Neural cell (in vitro differentiated cells): ENCODE data around the gene LYAR. TPM values are rescaled to one million over a fixed set of nuclear protein-coding genes. Genes with fewer than 3 reads are reported as not detected.

Experiments used
- H2AFZ ChIP-seq: fragments of 200-600, 300-800 bp; sonication (generic), shearing (Covaris generic); 2 replicates; pipeline ENCODE4 v1.6.0; 2014; ENCODE audit warnings: low read depth, mild to moderate bottlenecking, antibody characterized with exemption, low read length, moderate library complexity
- H3F3A ChIP-seq: fragments of 200-600 bp; shearing (Covaris generic); 2 replicates; pipeline ENCODE4 v1.6.1; 2016; ENCODE audit warnings: mild to moderate bottlenecking, moderate library complexity, mixed read lengths, antibody characterized with exemption, low read length; ENCODE audit not compliant: insufficient read depth, poor library complexity, severe bottlenecking
- H3K27ac ChIP-seq: fragments of 200-600, 300-800 bp; sonication (generic), shearing (Covaris generic); 2 replicates; pipeline ENCODE4 v1.5.1; 2014; ENCODE audit warnings: mild to moderate bottlenecking, low read length, moderate library complexity
- H3K27me3 ChIP-seq: fragments of 300-800, 200-600 bp; sonication (generic), shearing (Covaris generic); 2 replicates; pipeline ENCODE4 v1.6.0; 2014; ENCODE audit warnings: mild to moderate bottlenecking, low read depth, low read length, moderate library complexity; ENCODE audit not compliant: insufficient read depth
- H3K36me3 ChIP-seq: fragments of 300-800, 200-600 bp; sonication (generic), shearing (Covaris generic); 2 replicates; pipeline ENCODE4 v1.5.1; 2014; ENCODE audit warnings: mild to moderate bottlenecking, antibody characterized with exemption, low read length, moderate library complexity; ENCODE audit not compliant: insufficient read depth
- H3K4me2 ChIP-seq: fragments of 300-800, 200-600 bp; sonication (generic), shearing (Covaris generic); 2 replicates; pipeline ENCODE4 v1.6.0; 2014; ENCODE audit warnings: mild to moderate bottlenecking, low read length
- H3K4me3 ChIP-seq: fragments of 300-800, 200-600 bp; sonication (generic), shearing (Covaris generic); 2 replicates; pipeline ENCODE4 v1.5.1; 2014; ENCODE audit warnings: mild to moderate bottlenecking, low read length, moderate library complexity
- H3K79me2 ChIP-seq: fragments of 200-600 bp; shearing (Covaris generic); replicated peaks from 2 replicates; pipeline ENCODE4 v1.6.0; 2014; ENCODE audit warnings: mild to moderate bottlenecking, low read length, moderate library complexity; ENCODE audit not compliant: insufficient read depth
- H3K9ac ChIP-seq: fragments of 300-800, 200-600 bp; sonication (generic), shearing (Covaris generic); 2 replicates; pipeline ENCODE4 v1.6.1; 2016; ENCODE audit warnings: mild to moderate bottlenecking, low read length, mixed read lengths
- H3K9me2 ChIP-seq: fragments of 200-600 bp; shearing (Covaris generic); 2 replicates; pipeline ENCODE4 v1.6.1; 2016; ENCODE audit warnings: mild to moderate bottlenecking, low read length, mixed read lengths; ENCODE audit not compliant: insufficient read depth
- H3K9me3 ChIP-seq: fragments of 200-600, 300-800 bp; sonication (generic), shearing (Covaris generic); 2 replicates; pipeline ENCODE4 v1.6.1; 2016; ENCODE audit warnings: mild to moderate bottlenecking, mixed run types, low read length, moderate library complexity, mixed read lengths
- H4K20me1 ChIP-seq: fragments of 200-600 bp; shearing (Covaris generic); 2 replicates; pipeline ENCODE4 v1.6.1; 2016; ENCODE audit warnings: mild to moderate bottlenecking, mixed run types; ENCODE audit not compliant: insufficient read depth
- CTCF ChIP-seq: fragments of 450-650 bp; IDR thresholded peaks from 2 replicates; pipeline ENCODE4 v1.5.1; 2014; ENCODE audit warnings: antibody characterized with exemption, mild to moderate bottlenecking, moderate library complexity; ENCODE audit not compliant: poor library complexity, severe bottlenecking
- EP300 ChIP-seq: fragments of 450-650 bp; conservative IDR thresholded peaks from 2 replicates; pipeline ENCODE4 v1.6.1; 2014; ENCODE audit warnings: antibody characterized with exemption, mild to moderate bottlenecking, moderate library complexity; ENCODE audit not compliant: poor library complexity, severe bottlenecking
- EZH2 ChIP-seq: fragments of 200-600, 300-800 bp; shearing (Covaris generic), sonication (generic); IDR thresholded peaks from 2 replicates; pipeline ENCODE4 v1.6.1; 2014; ENCODE audit warnings: antibody characterized with exemption, low read length, borderline replicate concordance, mild to moderate bottlenecking; ENCODE audit not compliant: insufficient read depth, poor library complexity, severe bottlenecking
- MXI1 ChIP-seq: fragments of 450-650 bp; conservative IDR thresholded peaks from 2 replicates; pipeline ENCODE4 v1.6.1; 2014; ENCODE audit warnings: antibody characterized with exemption, mild to moderate bottlenecking; ENCODE audit not compliant: poor library complexity, severe bottlenecking
- POLR2AphosphoS5 ChIP-seq: IDR thresholded peaks from 2 replicates; pipeline ENCODE4 v1.6.1; 2012
- RAD21 ChIP-seq: fragments of 450-650 bp; conservative IDR thresholded peaks from 2 replicates; pipeline ENCODE4 v1.6.1; 2014; ENCODE audit warnings: antibody characterized with exemption, mild to moderate bottlenecking, moderate library complexity
- REST ChIP-seq: IDR thresholded peaks from 2 replicates; pipeline ENCODE4 v1.6.1; 2012; ENCODE audit warnings: borderline replicate concordance
- SMC3 ChIP-seq: fragments of 450-650 bp; conservative IDR thresholded peaks from 2 replicates; pipeline ENCODE4 v1.6.1; 2014; ENCODE audit warnings: antibody characterized with exemption, mild to moderate bottlenecking, moderate library complexity; ENCODE audit not compliant: poor library complexity
- TAF1 ChIP-seq: IDR thresholded peaks from 2 replicates; pipeline ENCODE4 v1.6.1; 2012; ENCODE audit warnings: low read depth
- polyA plus RNA-seq: library from polyadenylated mRNA; depleted of rRNA; stranded (reverse); fragments of >200 nt; gene quantifications from 2 replicates; pipeline ENCODE4 v1.2.3, GENCODE V29; 2014

The LYAR gene
- polyA plus RNA-seq, 1 donor from 2014 or later: 14.7 TPM

- Histone ChIP-seq H3K27me3 (no peaks in the 10 kb centered on the region), H3K79me2 (peaks cover 24% of the 10 kb centered on the region), H2AFZ (no peak overlapping the region), H3K4me2 (no peak overlapping the region), H4K20me1 (no peaks in the 10 kb centered on the region), H3K9ac (no peak overlapping the region), H3K9me2 (no peaks in the 10 kb centered on the region), H3K27ac (no peak overlapping the region), H3K36me3 (peaks cover 9% of the 10 kb centered on the region), H3K4me3 (no peak overlapping the region), H3F3A (no peaks in the 10 kb centered on the region), H3K9me3 (no peaks in the 10 kb centered on the region)
- TF ChIP-seq RAD21 (no peak), CTCF (no peak), POLR2AphosphoS5 (no peak), REST (no peak), MXI1 (no peak), EP300 (no peak)
Observed at GRCh38 chr4:4299006-4299405, 9.1 kb upstream of the LYAR start.

GRCh38 chr4:4296283-4296846 lies 6.4 kb upstream of the LYAR start:
- Histone ChIP-seq H4K20me1 (no peaks in the 10 kb centered on the region), H3K9ac (no peak overlapping the region), H3K27me3 (no peaks in the 10 kb centered on the region), H3K9me3 (no peaks in the 10 kb centered on the region), H3K9me2 (no peaks in the 10 kb centered on the region), H3K79me2 (peaks cover 44% of the 10 kb centered on the region), H2AFZ (no peak overlapping the region), H3F3A (no peaks in the 10 kb centered on the region), H3K36me3 (no peaks in the 10 kb centered on the region), H3K4me2 (no peak overlapping the region), H3K27ac (no peak overlapping the region), H3K4me3 (no peak overlapping the region)
- TF ChIP-seq REST (no peak), TAF1 (no peak), MXI1 (no peak), POLR2AphosphoS5 (no peak), SMC3 (no peak), EZH2 (no peak), CTCF (no peak), EP300 (no peak), RAD21 (no peak)
